GM23248 (cell line): ENCODE data around the gene SND1.

Experiments used
- EZH2 ChIP-seq: fragments of 200-600 bp; sonication (generic); IDR thresholded peaks from 2 replicates; pipeline ENCODE4 v1.6.1; 2018; ENCODE audit warnings: antibody characterized with exemption, mild to moderate bottlenecking; ENCODE audit not compliant: insufficient read depth, poor library complexity, severe bottlenecking
- EZH2phosphoT487 ChIP-seq: fragments of 200-600 bp; sonication (generic); IDR thresholded peaks from 2 replicates; pipeline ENCODE4 v1.6.1; 2018; ENCODE audit warnings: antibody characterized with exemption, moderate library complexity, mild to moderate bottlenecking, low read depth; ENCODE audit not compliant: insufficient read depth

DNA sequence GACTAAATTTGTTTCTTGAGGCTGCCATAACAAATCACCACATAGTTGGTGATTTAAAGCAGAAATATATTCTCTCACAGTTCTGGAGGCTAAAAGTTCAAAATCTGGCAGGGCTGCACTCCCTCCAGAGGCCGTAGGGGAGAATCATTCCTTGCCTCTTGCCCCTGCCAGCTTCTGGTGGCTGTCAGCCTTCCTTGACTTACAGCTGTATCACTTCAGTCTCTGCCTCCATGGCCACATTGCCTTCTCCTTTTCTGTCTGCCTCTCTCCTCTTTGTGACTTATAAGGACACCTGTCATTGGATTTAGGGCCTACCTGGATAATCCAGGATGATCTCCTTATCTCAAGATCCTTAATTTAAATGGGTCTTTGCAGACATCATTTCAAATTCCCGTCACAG is 385.1 kb downstream of the SND1 start:
- TF ChIP-seq EZH2 = no peak
- TF ChIP-seq EZH2phosphoT487 = no peak
